Ascending aorta (tissue), 2 donors: ENCODE data around the gene GHDC. TPM values are rescaled to one million over a fixed set of nuclear protein-coding genes. Genes with fewer than 3 reads are reported as not detected.

ENCODE experiments used
- DNase-seq, 2 donors: peaks; one replicate each; pipeline ENCODE4 v3.0.0-alpha.2; 2019; ENCODE audit warnings: low spot score in 2 of 2
- H3K27ac ChIP-seq, 2 donors: fragments of 200-600 bp; sonication (generic); one replicate each; pipeline ENCODE4 v1.5.1; 2016 to 2017; ENCODE audit warnings: mild to moderate bottlenecking in 1 of 2
- H3K27me3 ChIP-seq: fragments of 200-600 bp; sonication (generic); one replicate; pipeline ENCODE4 v1.5.1; 2017
- H3K36me3 ChIP-seq, 2 donors: fragments of 200-600 bp; sonication (generic); one replicate each; pipeline ENCODE4 v1.5.1; 2016
- H3K4me1 ChIP-seq, 2 donors: fragments of 200-600 bp; sonication (generic); one replicate each; pipeline ENCODE4 v1.5.1; 2016 to 2017; ENCODE audit warnings: mild to moderate bottlenecking in 1 of 2
- H3K4me3 ChIP-seq, 2 donors: fragments of 200-600 bp; sonication (generic); one replicate each; pipeline ENCODE4 v1.5.1; 2016 to 2017; ENCODE audit warnings: mild to moderate bottlenecking in 1 of 2
- H3K9me3 ChIP-seq, 2 donors: fragments of 200-600 bp; sonication (generic); one replicate each; pipeline ENCODE4 v1.5.1; 2016
- intact Hi-C: fragments of 100-400 bp; cut with DNase I; formaldehyde crosslinking; loops from one replicate; pipeline ENCODE4 v1.15.1; 2023
- total RNA-seq: library from RNA; depleted of rRNA; stranded (reverse); fragments of >200 nt; gene quantifications from one replicate; pipeline ENCODE4 v1.1.0, GENCODE V29; 2016
- TF ChIP-seq, protein P1 (sequence below), 3 experiments: fragments of 200-600 bp in 2 of 3; fragments of 450-650 bp in 1 of 3; sonication (generic) in 2 of 3; IDR thresholded peaks; one replicate each; pipeline ENCODE4 v1.5.1; 2016 to 2019; ENCODE audit warnings: antibody characterized with exemption in 3 of 3, mild to moderate bottlenecking in 1 of 3, moderate library complexity in 1 of 3

Gene GHDC
- total RNA-seq, 1 donor from 2014 or later = 94.3 TPM

DNA sequence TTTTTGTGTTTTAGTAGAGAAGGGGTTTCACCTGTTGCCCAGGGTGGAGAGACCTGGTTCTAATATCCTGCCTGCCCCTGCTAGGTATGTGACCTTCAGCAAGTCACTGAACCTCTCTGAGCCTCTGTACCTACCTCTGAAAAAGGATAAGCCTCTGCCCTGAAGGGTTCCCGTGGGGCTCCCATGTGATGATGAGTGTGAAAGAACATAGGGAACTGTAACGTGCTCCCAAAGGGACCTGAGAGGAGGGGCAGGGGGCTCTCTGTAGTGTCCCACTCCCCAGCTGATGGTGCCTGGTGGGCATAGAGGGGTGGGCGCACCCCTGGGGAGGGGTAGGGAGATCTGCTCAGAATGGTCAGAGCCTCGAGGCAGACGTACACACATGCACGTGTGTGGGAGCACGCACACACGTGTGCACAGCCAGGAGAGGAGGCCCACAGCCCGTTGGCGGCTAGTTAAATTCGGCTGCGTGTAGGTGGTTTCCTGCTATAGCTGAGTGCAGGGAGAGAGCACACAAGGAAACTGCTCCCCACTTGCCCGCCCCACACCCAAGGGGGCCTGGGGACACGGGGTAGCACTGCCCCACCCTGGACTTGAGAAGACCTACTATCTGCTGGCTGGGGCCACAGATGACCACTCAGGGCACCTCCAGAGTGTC, 20.0 kb downstream of the GHDC start:
- Histone ChIP-seq H3K9me3 (no peaks in the 10 kb centered on the region), H3K4me3 (no peak overlapping the region), H3K4me1 (no peaks in the 10 kb centered on the region), H3K36me3 (no peaks in the 10 kb centered on the region), H3K27ac (no peak overlapping the region), H3K27me3 (no peaks in the 10 kb centered on the region)
- intact Hi-C loops = no loop called here
- TF ChIP-seq, protein P1, sequence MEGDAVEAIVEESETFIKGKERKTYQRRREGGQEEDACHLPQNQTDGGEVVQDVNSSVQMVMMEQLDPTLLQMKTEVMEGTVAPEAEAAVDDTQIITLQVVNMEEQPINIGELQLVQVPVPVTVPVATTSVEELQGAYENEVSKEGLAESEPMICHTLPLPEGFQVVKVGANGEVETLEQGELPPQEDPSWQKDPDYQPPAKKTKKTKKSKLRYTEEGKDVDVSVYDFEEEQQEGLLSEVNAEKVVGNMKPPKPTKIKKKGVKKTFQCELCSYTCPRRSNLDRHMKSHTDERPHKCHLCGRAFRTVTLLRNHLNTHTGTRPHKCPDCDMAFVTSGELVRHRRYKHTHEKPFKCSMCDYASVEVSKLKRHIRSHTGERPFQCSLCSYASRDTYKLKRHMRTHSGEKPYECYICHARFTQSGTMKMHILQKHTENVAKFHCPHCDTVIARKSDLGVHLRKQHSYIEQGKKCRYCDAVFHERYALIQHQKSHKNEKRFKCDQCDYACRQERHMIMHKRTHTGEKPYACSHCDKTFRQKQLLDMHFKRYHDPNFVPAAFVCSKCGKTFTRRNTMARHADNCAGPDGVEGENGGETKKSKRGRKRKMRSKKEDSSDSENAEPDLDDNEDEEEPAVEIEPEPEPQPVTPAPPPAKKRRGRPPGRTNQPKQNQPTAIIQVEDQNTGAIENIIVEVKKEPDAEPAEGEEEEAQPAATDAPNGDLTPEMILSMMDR (IDR thresholded peaks at IDR 0.05) = no peak
- no peak for DNase-seq

DNA sequence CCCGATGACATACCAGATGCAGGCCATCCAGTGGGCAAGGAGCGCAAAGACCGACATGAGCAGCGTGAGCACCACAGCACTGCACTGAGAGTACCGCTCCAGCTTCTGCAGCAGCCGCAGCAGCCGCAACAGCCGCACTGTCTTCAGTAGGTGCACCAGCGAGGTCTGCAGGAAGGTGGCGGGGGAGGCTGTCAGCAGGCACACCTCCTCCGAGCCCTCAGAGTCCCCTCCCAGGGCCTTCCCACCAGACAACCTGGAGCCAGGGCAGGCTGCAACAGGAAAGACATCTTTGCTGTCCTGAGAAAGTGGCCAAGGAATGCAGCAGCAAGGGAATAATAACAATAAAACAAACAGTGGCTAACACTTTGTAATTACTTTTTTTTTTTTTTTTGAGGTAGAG, 22.5 kb downstream of the GHDC start:
- intact Hi-C loops = no loop called here
- Histone ChIP-seq H3K9me3 (no peaks in the 10 kb centered on the region), H3K27ac (no peak overlapping the region), H3K4me1 (no peaks in the 10 kb centered on the region), H3K4me3 (no peak overlapping the region), H3K36me3 (no peaks in the 10 kb centered on the region), H3K27me3 (no peaks in the 10 kb centered on the region)
- TF ChIP-seq, protein P1 (IDR thresholded peaks at IDR 0.05) = no peak
- no peak for DNase-seq

DNA sequence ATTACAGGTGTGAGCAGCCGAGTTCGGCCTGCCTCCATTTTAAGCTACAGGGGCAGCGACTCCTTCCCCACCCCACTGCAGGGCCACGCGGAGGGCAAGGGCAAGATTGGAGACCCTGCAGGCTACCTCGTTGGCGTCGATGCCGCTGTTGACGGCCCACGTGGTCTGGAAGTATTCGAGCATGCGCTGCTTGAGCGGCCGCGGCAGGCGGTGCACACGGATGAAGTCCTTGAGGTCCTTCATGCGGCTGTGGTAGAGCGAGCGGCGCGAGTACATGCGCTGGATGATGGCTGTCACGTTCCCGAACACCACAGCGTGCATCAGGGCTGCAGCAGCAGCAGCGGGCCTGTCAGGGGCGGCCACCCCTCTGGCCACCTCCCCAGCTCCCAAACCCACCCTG, 24.9 kb downstream of the GHDC start:
- H3K36me3 ChIP-seq = no peaks in the 10 kb centered on the region
- TF ChIP-seq, protein P1 (IDR thresholded peaks at IDR 0.05) = no peak
- H3K9me3 ChIP-seq = no peaks in the 10 kb centered on the region
- no peak for DNase-seq
- no peaks in the 10 kb centered on the region for H3K27me3 ChIP-seq
- H3K4me1 ChIP-seq = no peaks in the 10 kb centered on the region
- H3K27ac ChIP-seq = no peak overlapping the region
- no peak overlapping the region for H3K4me3 ChIP-seq
- intact Hi-C loops = no loop called here

DNA sequence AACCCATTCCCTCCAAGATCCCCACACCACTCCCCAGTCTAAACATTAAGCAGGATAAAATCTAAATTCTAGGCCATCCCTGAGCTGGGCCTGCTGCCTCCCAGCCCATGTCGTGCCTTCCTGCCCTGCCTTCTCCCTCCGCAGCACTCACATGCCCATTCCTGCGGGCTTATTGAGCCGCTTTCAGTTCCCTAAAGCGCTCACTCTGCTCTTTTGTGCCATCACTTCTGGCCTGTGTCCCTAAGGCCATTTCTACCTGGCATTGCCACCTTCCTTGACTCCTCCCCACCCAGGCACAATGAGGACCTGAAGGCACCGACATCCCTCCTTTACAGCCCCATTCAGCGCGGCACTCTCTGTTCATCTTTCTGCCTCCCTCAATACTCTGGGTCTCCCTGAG, 26.5 kb downstream of the GHDC start:
- TF ChIP-seq, protein P1 (IDR thresholded peaks at IDR 0.05) = no peak
- intact Hi-C loops = no loop called here
- H3K9me3 ChIP-seq = no peaks in the 10 kb centered on the region
- H3K4me1 ChIP-seq = no peaks in the 10 kb centered on the region
- no peak for DNase-seq
- no peak overlapping the region for H3K4me3 ChIP-seq
- H3K27ac ChIP-seq = no peak overlapping the region
- no peaks in the 10 kb centered on the region for H3K27me3 ChIP-seq
- H3K36me3 ChIP-seq = no peaks in the 10 kb centered on the region

DNA sequence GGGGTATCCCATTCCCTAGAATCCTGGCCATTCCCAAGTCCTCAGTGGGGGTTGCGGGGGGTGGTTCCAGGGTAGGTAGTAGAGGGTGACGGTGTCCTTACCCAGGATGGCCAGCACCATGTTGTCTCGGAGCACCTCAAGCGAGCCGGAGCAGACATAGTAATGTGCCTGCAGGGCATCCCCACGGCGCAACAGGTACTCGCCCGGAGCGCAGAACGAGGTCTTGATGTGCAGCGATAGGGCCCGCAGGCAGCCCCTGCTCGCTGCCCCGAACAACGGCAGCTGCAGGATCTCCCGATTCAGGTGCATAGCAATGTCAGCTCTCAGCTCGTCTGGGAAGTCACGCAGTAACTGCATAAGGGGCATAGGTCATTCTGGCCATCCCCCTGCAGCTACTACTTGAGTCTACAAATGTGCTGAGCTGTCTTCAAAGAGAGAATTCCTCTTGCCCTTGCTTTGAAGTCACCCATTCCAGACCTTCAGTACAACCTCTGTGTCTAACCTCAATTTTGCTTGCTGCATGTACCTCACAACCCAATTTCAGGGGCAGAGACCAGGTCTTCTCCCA, 28.0 kb downstream of the GHDC start:
- Histone ChIP-seq H3K9me3 (no peaks in the 10 kb centered on the region), H3K4me1 (no peaks in the 10 kb centered on the region), H3K27me3 (no peaks in the 10 kb centered on the region), H3K4me3 (no peak overlapping the region), H3K36me3 (no peaks in the 10 kb centered on the region), H3K27ac (no peak overlapping the region)
- intact Hi-C loops = no loop called here
- DNase-seq = no peak
- TF ChIP-seq, protein P1 (IDR thresholded peaks at IDR 0.05) = no peak
